NCI-H345 treated with DMSO at 0.1 percent for 48 hours (cell line): Measurements from ENCODE around the gene SLC13A2.

ENCODE experiments used
- DNase-seq: peaks from one replicate; lab custom pipeline; 2025; ENCODE audit not compliant: unreplicated experiment; lab: John Stamatoyannopoulos, UW

The SLC13A2 gene

DNA sequence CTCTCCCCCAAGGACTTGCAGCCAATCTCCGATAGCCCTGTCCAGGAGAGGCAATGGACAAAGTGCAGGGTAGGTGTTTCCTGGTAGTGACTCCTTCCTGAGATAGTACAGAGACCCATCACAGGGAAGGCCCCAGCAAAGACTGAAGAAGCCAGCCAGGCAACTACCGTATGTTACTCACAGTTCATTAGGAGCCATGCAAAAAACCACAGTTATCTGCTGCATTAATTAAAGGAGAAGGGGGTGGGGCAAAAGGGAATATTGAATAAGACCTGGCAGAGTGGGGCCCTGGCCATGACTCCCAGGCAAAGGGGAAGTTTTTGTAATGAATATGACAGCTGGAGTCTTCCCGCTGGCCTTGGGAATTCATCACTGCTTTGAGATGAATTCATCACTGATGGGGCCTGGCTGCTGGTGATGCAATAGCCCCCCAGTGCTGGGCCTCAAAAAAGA, 2.5 kb upstream of the SLC13A2 start:
- no peak for DNase-seq

DNA sequence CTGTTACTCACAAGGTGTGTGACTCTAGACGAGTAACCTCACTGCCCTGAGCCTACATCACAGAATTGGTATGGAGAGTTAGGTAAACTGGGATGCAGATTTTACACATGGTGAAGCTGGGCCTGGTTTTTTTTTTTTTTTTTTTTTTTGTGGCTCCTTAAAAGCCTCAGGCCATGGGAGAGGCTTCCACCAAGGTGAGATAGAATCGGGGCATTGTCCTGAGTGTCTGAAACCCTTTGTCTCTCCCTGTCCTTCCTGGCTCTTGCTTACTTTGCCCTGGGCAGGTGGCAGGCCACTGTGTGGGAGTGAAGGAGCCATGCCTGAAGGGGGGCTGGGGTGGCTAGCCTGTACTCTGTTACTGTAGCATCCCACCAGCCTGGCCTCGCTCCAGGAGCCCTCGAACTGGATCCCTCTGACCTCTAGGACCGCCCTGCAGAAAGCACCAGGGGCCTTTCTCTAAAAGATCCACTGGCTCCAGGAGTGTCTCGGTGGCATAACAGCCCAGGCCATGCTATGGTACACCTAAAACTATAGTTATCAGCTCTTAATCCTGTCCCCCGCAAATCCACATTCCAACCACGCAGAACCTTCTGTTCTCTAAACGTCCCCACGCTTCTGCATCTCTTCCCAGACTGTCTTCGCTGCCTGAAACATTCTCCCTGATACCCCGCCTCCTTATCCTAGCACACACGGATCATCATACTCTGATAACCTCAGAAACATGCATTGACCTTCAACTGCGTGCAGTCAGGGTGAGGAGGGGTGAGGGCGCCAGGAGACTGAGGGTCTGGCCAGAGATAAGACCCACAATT, 1.7 kb upstream of the SLC13A2 start:
- no peak for DNase-seq

DNA sequence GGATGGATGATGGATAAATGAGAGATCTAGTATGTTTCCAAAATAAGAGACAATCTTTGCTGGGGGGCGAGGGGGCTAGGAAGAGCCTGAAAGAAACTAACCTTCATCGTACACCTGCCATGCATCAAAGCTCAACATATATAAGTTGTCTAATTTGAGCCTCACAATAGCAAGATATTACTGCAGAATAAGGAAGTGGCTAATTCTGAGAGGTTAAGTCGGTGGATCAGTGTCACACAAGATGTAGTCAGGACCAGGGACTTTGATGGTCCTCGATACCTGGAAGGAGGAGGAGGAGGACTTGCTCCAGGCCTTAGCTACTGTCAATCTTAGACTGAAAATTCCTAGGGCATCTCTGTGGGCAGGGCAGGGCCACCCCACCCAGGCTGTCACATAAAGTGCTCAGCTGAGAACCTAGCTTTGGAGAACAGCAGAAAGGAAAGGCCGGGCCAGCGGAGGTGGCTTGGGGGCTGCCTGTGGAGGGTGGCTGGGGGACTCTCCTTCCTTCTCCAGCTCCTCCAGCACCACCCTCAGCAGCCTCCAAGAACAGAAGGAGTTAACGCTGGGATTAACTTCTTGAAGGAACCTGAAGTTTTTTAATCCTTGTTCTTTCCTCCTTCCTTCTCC, 460 bp upstream of the SLC13A2 start:
- no peak for DNase-seq

DNA sequence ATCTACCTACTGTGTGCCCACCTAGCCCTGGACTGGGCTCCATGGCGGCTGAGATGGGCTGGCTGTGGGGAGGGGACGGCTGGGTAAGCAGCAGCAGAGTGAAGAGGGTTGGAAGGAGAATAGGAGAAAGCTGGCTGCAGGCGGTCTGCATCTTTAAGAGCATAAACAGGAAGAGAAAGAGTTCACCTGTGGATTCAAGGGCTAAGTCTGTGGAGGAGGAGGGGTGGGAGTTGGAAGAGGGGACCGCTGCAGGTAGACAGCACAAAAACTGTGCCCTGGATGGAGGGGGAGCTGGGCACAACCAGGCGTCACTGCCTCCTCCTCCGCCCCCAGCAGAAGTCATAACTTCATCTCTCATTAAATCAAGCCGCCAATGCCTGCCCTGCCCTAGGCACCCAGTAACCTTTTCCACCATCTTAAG, 677 bp downstream of the SLC13A2 start:
- DNase-seq: no peak

DNA sequence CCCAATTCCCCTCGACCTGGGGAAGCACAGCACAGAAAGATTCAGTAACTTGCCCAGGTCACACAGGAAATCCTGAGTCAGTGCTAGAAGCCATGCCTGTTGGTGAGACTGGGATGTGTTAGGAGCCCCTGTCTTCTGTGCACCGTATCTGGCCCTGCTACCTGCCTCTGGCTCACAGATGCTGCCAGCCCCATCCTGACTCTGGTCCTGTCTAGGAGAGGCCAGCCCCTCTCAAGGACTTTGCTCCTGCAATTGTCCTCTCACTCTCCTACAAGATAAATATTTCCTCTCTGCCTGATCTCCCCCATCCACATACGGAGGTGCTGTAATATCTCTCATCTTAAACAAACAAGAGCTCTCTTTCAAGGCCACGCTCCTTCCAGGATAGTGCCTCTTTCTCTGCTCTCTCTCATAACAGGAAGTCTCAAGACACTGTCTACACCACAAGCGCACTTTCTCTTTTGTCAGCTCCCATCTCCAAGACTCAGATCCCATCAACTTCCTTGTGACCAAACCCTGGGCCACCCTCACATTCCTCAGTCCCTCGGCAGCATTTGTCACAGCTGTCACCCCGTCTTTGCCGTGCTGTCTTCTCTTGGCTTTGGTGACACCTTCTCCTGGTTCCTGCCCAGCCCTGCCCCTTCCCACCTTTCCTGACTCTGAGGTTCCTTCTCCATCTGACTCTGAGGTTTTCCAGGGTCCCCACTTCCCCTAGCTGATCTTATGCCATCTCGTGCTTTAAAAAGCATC, 1.9 kb downstream of the SLC13A2 start:
- no peak for DNase-seq

DNA sequence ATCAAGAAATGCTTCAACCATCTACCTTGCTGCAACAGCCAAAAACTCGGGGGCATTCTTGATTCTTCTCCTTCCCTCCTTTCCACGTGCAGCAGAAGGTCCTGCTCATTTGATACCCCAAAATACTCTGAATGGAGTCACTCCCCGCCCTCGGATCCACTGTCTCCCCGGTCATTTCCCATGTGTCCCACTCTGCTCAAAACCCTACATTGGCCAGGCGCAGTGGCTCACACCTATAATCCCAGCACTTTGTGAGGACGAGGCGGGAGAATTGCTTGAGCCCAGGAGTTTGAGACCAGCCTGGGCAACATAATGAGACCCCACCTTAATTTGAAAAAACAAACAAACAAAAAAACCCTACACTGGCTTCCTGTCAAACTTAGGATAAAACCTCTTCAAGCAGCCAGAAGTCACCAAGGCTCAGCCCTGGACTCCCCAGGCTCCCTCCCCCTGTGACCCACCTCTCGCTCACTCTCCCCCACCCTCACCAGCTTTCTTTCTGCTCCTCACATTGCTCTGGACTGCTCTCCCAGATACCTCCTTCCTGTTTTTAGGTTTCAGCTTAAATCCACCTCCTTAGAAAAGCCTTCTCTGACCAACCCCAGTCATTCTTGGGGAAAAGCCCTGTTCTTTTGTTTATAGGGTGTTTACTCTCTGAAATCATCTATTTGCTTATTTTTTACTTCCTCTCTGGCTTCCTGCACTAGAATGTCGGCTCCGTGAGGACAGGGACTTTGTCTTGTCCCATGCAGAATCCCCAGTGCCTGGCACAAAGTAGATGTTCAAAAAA, 2.8 kb downstream of the SLC13A2 start:
- DNase-seq: no peak

DNA sequence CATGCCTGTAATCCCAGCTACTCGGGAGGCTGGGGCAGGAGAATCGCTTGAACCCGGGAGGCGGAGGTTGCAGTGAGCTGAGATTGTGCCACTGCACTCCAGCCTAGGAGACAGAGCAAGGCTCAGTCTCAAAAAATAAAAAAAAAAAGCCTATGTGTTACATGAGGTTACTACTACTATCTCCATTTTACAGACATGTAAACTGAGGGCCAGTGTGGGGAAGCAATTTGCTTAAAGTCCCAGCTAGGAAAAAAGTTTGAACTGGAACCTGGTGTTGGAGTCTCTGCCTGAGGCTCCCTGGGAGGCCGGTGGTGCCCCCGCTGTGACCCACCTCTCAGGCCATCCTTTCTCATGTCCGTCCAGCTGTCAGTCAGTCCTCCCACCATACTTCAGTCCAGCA, 4.5 kb downstream of the SLC13A2 start:
- no peak for DNase-seq

DNA sequence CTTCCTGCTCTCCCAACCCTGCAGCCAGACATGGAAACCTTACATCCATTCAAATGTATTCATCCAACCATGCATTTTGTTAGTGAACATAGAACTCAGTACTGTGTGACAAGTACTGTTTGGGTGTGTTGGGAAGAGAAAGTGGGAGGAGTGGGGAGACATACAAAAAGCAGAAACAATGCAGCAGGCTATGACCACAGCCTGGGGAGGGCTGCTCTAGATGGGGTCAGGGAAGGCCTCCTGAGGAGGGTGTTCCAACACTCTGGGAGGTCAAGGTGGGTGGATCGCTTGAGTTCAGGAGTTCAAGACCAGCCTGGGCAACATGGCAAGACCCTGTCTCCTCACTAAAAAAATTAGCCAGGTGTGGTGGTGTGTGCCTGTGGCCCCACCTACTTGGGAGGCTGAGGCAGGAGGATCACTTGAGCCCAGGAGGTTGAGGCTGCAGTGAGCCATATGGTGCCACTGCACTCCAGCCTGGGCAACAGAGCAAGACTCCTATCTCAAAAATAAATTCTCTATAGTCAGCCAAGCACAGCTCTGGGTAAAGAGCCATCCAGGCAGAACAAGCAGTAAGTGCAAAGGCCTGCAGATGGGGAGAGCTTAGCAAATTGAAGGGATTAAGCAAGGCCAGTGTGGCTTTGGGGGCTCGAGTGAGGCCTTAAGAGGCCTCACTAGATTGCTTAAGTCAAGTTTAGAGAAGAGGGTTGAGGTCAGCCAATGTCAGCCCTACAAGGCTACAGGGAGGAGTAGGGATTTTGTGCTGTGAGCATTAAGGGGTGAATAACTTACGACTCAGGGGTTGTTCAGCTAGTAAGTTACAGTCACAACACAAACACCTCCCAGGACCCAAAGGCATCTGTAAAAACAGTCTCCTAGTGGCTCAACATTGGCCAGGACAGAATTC, 5.5 kb downstream of the SLC13A2 start:
- DNase-seq: no peak

DNA sequence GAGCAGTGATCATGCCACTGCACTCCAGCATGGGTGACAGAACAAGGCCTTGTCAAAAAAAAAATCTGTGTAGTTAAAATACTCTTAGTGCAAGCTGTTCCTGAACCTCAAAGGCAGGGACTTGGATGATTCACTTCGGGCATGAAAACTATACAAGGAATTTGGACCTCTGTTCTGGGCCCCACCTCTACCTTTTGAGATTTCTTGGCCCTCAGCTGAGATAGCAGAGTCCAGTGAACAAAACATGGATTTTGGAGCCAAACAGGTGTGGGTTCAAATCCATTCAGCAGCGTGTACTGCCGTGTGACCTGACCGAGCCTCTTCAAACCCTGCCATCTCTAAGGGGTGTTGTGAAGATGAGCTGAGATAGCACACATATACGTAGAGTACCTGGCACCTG, 6.8 kb downstream of the SLC13A2 start:
- DNase-seq: no peak

DNA sequence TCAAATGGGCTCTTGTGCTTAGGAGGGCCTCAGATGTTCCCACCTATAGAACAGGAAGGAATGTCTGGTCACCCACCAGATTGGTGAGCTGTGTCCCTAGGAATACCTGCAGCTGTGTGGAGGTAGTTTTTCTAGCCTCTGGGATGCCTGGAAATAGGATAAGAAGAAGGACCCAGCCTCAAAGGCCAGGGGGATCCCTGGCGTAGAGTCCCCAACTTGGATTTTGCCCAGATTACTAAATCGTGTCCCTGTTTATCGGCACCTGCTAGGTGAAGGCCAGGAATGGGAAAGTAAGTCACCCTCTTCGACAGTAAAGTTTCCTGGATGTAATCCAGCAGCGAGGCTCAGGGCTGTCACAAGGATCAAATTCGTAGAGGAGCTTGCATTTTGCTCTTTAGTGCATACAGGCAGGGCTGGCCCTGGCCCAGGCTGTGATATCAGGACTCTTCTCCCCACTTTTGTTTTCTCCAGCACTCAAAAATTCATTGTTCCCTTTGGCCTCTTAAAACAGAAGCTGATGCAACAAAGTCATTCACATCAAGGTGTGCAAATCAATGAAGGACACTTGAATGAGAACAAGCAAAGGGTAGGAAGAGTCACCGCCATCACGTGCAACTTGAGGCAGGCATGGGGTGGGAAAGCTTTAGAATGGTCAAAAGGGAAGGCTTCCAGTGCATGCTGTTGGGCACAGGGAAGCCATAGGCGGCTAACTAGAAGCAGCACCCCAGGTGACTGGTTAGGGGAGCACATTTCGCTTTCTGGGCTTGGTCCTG, 7.5 kb downstream of the SLC13A2 start:
- peak; percentile 72 for DNase-seq

DNA sequence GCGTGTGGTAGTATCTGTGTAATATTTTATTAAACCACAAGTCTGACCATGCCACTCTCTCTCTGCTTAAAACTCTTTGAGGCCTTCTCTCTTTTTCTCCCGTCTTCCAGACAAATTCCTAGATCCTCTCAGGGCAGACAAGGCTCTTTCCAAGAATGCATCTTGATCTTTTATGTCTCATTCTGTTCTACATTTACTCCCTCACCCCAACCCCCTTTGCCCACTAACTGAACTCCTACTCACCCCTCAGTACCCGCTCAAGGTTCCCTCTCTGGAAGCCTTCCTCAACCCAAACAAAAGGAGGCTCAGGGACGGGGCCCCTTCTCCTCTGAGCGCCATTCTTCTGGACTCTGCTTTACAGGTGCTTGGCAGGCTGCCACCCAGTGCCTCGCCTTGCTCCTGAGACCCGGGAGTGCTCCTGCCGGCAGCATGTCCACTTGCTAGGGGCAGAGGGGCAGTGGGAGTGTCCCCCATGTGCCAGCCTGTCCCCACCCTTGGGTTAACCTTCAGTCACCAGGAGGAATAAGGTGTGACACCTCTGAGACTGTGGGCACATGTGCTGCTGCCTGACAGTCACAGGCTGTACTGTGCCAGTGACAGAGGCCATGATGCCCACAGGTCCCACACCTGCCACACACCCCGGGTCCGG, 9.2 kb downstream of the SLC13A2 start:
- DNase-seq: no peak

DNA sequence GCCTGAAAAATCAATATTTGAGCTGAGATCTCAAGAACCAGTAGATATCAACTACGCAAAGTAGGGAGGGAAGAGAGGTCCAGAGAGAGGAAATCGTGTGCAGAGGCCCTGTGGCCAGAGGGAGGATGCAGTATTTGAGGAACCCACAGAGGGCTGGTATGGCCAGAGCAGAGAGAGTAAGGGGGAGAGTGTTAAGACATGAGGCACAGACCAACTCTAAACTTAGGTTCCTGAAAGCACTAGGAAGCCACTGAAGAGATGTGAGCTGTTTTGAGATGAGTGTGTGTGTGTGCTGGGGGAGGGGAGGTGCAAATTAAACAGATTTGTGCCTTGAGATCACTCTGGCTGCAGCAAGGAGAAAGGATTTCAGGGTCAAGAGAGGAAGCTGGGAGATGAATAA, 10.9 kb downstream of the SLC13A2 start:
- no peak for DNase-seq

DNA sequence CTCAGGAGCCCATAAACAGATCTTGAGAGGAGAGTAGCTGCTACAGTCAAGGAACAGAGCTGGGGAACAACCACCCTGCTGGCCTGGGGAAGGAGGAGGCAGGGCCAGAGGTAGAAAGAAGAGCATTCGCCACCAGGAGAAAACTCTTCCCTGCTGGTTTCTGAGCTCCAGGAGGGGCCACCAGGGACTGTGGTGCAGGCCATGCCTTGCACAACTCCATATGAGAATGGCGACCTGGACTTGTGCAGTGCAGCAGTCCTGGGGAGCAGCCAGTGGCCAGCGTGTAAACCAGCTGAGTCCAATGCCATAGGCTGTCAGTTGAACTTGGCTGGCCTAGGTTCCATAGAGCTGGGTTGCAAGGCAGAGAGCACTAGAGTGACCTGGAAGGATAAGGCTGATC, 11.6 kb downstream of the SLC13A2 start:
- no peak for DNase-seq

DNA sequence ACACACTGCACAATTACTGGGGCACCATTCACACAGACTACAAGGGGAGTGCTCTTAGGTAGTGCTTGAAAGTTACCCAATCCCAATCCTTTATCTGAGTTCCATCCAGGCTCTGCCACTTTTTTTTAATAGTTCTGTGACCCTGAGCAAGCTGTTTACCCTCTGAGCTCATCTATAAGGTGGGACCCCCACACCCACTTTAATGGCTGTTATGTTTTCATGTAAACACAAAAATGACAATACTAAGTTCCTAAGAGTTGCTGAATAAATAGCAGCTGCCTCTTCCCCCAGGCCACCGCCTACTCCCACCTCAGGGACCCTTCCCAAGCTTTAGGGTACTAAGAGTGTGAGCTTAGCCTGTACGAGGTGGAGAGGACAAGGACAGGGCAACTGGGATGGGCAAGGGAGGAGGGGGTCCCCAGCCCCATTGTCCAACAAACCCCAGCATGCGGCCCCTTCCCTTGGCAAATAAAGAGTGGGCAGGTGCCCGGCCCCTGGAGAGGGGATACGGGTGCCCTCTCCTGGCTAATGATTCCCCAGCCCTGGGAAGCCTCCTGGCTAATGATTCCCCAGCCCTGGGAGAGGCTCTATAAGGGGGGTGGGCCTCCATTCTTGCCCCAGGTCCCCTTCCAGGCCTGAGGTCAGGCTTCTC, 14.6 kb downstream of the SLC13A2 start:
- DNase-seq: no peak

DNA sequence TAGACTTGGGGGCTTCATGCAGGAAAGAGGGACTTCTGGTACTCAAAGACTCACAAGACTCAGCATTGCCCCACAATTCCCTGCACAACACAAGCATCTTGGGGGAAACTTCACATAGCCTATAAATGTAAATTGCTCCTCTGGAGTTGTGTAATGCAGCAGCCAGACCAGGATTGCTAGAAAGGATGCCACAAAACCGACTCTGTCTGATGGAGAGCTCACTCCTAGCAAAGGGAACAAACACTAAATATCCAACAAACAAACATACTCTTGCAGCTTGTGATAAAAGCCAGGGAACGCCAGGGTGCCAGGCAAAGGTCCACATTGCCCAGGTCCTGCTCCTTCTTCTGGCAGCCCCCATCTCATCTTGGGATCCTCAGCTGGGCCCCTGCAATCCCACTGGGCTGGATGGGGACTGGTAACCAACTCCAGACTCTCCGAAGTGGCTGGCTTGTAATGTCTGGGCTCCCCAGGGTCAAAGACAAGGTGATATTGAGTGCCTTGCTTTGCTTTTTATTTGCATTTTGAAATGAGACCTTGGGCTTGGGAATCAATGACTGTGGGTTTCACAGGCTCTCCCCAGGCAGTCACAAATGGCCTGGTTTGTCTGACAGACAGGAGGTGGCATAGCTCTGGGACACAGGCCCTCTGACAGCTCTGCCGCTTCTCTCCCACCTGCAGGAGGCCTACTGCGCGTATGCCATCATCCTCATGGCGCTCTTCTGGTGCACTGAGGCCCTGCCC, 15.3 kb downstream of the SLC13A2 start:
- DNase-seq: no peak

DNA sequence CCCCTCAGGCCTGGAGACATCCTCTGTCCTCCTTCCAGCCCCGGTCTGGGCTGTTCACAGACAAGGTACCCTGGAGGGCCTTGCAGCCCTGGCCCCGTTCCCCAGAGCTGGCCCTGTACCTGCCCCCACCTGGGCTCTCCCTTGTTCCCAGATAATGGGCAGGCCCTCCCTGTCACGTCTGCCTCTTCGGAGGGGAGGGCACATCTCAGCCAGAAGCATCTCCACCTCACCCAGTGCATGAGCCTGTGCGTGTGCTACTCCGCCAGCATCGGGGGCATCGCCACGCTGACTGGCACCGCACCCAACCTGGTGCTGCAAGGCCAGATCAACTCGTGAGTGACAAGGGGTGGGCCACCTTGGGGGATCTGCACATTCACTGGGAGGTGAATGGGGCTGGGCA, 17.8 kb downstream of the SLC13A2 start:
- no peak for DNase-seq

DNA sequence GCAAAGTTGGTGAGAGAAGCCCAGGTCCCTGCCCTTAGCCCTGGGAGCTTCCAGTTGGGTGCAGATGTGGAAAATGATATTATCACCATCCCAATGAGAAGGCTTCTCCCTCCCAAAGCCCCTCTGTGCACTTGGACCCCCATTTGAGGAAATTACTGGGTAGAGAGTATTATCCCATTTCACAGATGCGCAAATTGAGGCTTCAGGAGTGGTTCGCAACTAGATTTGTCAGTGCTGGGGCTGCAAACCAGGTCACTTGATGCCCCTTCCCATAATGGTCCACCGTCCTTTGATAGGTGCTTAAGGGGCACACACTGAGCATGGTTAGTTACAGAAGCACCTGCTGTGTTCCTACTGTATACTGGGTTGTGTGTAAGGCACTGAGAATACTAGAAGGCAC, 18.4 kb downstream of the SLC13A2 start:
- no peak for DNase-seq
